PFSK-1 (cell line): ENCODE measurements around the gene IGSF9.

Source experiments
- REST ChIP-seq, 2 experiments: IDR thresholded peaks; 2 replicates each; pipeline versions ENCODE4 v1.6.1 to v1.8.0; 2011 to 2012; ENCODE audit warnings: low read depth in 2 of 2, low read length in 2 of 2, control low read depth in 1 of 2, inconsistent platforms in 1 of 2, mild to moderate bottlenecking in 1 of 2, moderate library complexity in 1 of 2; ENCODE audit not compliant: insufficient read depth in 1 of 2
- TAF1 ChIP-seq: IDR thresholded peaks from 2 replicates; pipeline ENCODE4 v1.6.1; 2012; ENCODE audit warnings: low read length, control low read depth, borderline replicate concordance; ENCODE audit not compliant: insufficient read depth

GRCh38 chr1:159968901-159969300 lies 23.5 kb upstream of the IGSF9 start:
- TF ChIP-seq REST (IDR thresholded peaks at IDR 0.05; ENCODE audit: insufficient read depth in 1 of 2, low read depth in 2 of 2, low read length in 2 of 2), result no peak
- TF ChIP-seq TAF1, result no peak
